LoVo (cell line): ENCODE results near the gene KIF25.
A peak's percentile ranks its signal among the peaks of the same experiment; 100 is the strongest.
"Not testable (repeated sequence)": the region's sequence is repeated elsewhere in the genome, so short reads cannot be mapped to it uniquely, and the experiment has no call there.

ENCODE experiments used
- DNase-seq: peaks from one replicate; pipeline ENCODE4 v3.0.0-alpha.2; 2016; ENCODE audit warnings: low spot score

Gene KIF25

DNA sequence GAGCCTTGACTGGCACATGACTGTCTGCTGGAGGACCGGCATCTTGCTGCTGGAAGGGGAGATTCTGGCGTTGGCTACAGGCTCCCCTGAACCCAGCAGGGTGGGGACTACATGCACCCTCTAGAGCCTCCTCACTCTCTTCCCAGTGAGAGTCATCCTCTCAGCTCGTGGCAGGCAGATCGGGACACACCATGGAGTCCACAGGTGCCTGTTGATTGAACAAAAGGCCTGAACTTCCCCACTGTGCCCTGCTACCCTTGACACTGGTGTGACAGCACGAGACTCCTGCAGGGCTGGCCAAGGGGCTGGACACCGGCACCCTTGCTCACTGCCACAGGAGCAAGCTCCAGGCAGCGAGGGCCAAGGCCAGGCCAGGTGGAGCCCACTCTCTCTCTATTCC is 73.3 kb downstream of the KIF25 start:
- DNase-seq: no peak

DNA sequence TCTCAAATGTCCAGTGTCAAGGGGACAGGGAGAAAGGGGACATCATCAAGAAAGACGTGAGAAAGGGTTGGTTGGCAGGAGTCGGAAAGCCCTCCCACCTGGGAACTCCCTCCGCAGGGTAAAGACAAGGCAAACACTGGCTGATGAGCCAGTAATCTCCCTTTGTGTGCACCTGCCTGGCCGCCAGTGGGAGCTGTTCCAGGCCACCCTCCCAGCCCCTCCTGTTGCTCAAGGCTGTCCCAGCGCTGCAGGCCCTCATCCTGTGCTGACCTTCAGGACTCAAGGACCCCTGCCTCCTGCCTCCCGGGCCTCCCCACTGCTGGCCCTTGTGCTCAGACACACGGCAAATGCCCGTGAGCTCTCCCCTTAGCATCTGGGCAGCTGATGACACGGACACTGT is 74.1 kb downstream of the KIF25 start:
- no peak for DNase-seq

DNA sequence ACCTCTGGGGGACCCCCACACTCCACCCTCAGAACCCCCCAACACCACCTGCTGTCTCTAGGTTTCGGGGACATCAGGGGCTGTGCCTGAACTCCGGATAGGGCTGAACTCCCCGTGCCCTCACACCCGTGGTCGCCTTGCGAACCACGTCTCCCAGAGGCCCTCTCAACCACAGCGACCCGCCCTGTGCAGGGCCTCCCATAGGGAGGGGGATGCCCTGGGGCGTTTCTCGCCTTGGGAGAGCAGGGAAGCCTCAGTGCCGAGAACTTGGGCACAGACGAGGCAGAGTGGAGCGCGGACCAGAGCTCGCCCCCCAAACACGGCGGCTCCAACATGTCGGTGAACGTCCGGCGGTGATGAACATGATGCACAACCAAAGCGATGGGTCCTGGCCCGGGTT is 74.8 kb downstream of the KIF25 start:
- DNase-seq: no peak

DNA sequence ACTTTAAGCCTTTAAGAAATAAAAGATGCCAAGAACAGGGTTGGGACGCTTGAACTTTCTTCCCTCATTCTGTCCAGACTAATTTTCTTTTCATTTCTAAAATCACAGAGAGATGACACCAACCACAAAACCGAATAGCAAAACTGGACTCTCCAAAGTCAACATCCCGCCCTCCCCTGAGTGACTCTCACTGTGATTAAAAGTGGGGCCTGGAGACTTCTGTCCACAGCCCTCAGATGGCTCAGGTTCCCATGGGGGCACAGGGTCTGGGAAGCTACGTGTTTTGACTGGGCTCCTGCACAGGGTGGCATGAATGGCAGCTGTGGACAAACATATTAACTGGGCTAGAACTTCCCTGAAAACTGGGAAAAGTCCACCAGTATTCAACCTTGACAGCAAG is 75.3 kb downstream of the KIF25 start:
- DNase-seq: no peak

DNA sequence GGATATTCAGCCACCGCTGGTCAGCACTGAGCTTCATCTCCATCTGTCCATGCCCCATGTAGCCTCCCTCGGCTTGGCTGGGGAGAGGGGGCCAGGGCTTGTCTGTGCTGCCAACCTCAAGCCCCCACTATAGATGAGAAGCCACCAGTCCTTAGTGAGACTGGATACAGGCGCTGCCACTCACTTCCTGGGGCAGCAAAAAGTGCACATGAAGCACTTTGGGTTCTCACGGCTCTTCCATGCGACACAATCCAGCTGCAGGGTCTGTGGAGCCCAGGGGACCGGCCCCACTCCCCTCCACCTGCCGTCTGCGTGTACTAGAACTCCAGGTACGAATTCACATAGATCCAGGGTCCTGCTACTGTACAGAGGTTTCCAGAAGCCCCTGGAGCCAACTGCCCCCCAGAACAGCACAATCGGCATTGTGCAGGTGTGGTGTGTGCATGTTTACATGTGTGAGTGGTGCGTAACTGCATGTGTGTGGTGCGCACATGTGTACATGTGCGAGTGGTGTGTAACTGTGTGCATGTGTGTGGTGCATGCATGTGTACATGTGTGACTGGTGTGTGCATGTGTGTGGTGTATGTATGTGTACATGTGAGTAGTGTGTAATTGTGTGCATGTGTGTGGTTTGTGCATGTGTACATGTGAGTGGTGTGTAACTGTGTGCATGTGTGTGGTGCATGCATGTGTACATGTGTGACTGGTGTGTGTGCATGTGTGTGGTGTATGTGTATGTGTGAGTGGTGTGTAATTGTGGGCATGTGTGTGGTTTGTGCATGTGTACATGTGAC is 76.7 kb downstream of the KIF25 start:
- no peak for DNase-seq

DNA sequence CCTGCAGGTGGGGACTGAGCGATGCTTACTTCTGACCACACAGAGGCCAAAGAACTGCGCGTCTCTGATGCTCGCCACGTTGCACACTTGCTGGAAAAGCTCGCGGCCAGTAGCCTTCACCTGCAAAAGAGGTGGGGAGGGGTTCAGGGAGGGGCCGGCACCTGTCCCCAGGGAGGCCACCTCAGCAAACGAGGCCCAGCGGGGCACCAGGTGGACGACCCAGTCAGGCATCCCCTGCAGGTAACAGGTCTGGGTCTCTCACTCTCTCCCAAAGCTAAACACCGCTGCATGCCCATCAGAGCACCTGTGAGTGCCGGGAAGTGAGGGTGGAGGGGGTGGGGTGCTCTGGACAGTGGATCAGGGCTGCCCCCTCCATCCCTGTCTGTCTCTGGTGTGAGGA is 77.7 kb downstream of the KIF25 start:
- DNase-seq: no peak

DNA sequence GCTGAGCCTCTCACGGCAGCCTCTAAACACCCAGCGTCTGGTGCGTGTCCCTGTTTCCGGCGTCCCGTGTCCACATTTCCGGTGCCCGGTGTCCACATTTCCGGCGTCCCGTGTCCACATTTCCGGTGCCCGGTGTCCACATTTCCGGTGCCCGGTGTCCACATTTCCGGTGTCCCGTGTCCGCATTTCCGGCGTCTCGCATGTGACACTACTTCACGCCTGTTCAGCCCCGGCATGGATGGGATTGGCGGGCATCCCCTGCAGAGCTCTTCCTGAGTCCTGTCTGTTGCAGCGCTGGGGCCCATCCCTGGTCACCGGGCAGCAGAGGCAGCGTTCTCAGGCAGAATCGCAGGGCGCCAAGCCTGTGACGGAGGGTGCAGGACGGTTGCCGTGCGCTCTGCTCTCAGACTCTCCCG is 78.3 kb downstream of the KIF25 start:
- no peak for DNase-seq

DNA sequence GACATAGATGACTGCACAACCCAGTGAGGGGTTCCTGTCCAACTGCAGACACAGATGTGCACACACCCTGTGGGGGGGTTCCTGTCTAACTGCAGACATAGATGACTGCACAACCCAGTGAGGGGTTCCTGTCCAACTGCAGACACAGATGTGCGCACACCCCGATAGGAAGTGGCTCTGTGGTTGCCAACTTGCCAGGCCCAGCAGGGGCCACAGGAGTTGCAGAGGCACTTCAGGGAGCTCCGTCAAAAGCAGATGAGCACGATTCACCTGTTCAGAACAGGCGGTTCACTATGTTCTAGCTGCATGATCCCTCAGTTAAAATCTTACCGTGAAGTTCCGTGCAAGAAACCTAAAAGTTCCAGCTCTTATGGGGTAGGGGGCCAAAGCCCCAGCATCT is 79.9 kb downstream of the KIF25 start:
- not testable (repeated sequence) for DNase-seq

DNA sequence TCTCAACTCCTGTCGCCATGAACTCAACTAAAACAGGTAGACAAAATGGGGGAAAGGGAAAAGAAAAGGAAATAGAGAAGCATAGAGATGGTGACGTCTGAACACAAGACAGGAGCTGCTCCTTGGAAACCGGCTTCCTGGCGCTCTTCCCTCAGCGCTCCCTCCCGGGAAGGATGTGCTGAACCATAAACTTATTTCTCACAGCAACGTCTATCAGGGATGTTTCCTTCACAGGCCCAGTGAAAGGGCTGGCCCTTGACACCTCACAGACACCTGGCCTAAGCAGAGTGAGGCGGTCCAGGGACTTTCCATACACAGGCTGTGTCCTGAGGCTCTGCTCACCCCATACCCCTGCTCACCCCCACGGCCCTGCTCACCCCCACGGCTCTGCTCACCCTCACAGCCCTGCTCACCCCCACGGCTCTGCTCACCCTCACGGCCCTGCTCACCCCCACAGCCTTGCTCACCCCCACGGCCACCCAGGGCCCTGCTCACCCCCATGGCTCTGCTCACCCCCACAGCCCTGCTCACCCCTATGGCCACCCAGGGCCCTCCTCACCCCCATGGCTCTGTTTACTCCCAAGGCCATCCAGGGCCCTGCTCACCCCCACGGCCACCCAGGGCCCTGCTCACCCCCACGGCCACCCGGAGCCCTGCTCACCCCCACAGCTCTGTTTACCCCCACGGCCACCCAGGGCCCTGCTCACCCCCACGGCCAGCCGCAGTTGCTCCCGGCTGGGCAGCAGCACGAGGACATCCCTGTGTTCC is 80.9 kb downstream of the KIF25 start:
- no peak for DNase-seq

DNA sequence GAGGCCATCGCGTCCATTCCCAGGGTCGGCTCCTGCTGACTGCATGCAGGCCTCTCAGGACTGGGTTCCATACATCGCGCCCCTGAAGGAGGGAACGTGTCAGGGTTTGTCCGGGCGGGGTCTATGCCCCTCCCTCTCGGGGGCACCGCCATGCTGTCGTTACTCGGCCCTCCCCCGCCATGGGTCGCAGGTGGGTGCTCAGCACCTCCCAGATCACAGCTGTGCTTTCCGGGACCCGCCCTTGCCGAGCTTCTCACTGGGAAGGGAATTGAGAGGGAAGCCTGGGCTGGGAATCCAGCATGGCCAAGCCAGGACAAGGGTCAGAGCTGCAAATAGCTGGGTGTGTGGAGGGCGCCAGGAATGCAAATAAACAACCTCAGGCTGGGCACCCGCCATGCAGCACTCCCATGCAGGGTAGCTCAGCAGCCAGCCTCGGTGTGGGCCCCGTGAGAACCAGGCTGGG is 81.5 kb downstream of the KIF25 start, which contains the start of gene FRMD1:
TSS of gene FRMD1 (minus strand) at position 270 of the 463 bp plus-strand sequence. CDS start at position 152, 118 bp downstream.
- peak; percentile 56 for DNase-seq

DNA sequence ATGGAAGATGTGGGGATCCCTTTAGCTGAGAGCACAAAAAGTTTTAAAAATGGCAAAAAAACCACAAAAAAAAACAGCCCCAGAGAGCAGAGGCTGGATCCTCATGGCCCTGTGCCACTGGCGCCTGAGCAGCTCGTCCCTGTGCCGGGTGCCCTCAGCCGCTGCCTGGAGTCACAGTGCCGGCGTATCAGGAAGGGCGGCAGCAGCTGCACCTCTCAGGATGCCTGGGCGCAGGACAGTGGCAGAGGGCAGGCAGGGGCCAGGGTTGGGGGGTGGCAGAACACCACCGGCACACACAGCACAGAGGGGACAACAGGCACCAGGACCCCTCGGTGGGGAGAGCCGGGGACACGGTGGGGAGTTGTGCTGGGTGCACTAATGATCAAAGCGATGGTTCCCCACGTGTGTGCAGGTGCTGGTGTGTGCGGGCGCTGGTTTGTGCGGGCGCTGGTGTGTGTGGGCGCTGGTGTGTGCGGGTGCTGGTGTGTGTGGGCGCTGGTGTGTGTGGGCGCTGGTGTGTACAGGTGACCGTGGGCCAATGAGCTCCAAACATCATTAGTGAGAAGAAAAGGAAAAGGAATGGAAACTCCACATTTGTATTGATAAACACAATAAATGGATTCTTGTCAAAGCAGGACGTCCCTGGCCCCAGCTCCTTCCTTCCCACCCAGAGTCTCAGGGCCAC is 83.1 kb downstream of the KIF25 start:
- no peak for DNase-seq

DNA sequence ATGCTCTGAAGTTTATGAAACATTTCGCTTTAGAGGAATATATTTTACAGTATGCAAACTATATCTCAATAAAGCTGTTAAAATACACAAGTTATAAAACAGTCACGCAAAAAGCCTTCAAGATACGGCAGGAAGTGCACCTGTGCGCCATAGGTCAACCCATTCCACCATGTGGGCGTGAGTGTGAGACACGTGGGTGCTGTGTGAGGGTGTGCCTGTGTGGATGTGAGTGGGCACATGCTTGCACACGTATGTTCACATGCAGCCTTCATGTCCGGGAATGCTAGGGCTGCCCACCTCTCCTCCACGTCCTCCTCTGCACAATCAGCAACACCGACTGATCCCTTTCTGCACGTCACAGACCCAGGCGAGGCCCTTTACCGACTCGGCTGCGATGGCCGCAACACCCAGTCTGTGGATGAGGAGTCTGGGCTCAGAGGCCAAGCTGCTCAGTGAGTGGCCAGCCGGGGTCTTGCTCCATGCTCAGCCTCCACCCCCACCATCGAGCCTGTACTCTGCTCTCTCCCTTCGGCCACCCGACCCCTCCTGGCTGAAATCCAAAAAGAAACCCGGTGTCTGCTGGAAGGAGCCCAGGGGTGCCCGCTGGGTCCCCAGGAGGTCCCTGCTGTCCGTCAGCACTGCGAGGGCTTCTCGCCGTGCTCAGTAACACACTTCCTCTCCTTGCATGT is 84.5 kb downstream of the KIF25 start:
- no peak for DNase-seq

DNA sequence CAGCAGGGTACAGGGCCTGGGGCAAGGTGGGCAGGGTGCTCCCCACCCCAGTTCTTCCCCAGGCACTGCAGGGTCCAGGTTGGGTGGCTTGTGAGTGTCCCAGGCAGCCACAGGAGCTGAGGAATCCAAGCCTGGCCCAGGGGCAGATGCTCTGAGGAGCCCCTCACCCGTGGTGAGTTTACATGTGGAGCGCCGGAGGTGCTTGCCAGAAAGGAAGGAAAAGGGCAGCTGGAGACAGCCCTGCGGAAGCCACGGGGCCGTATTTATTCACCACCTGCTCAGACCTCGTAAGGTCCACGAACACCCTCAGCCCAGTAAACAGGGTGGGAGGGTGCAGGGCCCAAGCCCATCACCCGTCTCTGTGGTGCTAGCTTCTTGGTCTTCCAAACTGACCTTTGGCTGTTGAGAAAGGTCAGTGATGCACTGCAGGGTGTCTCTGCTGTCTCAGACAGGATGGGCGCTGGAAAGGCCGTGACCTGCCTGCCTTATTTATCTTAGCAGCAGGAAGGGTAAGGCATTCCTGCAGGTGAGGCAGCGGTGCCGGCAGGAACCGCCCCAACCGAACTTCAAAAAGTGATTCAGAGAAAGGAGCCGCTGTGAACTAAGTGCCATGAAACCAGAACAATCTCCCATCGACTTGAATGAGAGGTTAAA is 85.5 kb downstream of the KIF25 start:
- no peak for DNase-seq

DNA sequence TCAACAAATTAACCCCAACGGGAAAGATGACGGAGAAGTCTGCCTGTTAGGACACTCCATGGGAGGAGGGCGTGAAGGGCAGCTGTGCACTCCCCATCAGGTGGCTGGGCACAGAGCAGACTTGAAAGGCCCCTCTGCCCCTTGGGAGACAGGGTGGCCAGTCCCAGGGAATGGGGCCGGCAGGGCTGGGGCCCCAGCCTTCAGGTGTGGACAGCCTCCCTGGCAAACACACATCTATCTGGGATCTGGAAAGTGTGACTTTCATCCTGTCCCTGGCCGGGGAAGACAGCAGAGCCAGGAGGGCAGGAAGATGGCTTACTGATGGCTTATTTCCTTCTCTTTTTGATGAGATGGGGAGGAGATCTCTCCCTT is 86.0 kb downstream of the KIF25 start:
- no peak for DNase-seq

DNA sequence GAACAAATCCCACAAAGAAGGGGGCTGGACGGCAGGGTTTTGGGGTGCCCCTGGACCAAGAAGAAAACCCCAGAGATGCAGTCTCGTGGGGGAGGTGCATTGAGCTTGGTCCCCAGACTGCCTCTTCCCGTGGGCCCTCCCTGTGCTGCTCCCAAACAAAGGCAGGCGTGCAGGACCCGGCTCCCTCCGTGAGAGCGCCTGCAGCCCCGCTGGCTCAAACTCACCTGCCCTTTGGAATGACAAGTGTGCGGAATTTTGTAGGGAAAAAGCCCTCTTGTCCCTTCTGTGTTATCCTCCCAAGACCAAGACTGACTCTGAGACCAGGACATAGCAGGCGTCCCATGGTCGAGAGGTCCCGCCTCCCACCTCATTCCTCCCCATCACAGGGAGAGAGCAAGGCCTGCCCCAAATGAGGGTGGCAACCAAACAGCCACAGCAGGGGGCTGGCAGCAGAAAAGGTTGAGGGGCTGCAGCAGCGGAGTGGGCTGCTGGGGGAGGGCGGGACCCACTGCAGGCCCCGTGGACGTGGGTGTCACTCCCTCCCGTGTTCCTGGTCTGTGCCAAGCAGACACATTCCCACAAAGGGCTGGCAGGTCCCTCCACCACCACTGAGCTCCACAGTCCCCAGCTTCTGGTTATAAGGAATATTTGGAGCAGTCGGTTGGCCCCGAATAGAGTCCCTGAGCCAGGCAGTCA is 87.1 kb downstream of the KIF25 start:
- DNase-seq: no peak

DNA sequence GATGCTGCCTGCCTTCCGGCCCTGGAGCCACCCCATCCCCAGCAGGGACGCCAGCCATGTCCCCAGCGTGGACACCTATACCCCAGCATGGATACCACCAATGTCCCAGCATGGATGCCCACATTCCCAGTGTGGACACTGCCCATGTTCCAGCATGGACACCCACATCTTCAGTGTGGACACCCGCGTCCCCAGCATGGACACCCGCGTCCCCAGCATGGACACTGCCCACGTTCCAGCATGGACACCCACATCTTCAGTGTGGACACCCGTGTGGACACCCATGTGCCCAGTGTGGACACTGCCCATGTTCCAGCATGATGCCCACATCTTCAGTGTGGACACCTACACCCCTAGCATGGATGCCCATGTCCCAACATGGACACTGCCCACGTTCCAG is 88.6 kb downstream of the KIF25 start:
- no peak for DNase-seq

DNA sequence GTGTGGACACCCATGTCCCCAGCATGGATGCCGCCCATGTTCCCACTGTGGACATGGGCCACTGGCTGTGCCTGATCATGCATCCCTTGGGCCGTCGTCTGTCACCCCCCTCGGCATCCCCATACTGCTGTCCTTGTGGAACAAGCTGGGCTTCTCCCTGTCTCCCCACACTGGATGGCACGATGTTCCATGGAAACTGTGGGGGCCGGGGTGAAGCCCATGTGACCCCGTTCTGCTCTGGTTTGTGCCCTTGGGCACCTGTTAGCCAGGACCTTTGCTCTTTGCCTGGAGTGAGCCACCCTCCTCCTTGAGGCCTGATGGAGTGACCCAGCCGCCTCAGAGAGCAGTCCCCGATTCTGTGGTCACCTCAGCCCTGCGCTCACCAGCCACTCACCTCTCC is 89.1 kb downstream of the KIF25 start:
- DNase-seq: no peak

DNA sequence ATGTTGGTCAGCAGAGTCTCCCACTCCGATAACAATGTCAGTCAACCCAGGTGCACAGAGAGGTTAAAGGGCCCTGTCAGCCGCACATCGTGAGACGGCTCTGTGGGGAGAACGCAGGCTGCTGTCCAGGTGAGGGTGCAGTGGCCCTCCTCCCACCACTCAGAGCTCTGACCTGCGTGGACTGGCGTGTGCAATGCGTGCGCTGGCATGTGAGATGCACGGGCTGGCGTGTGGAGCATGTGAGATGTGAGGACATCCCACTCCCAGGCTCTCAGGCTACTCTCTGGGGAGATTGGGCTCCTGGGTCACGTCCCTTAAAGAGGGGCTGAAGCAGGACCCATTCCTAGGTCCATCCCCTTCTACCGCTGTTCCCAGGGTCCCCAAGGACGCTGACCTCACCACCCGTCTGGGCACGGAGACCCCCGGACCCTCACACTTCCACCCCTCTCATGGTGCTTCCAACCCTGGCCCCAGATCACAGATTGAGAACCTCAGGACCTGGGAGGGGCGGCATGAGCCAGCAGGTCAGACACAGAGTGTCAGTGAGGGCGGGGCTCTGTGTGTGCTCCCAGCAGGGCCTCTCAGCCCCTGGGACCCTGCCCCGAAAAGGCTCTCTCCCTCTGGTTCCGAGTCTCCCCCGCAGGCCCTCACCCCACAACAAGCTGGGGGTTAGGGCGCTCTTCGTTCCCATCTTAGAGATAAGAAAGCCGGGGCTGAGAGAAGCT is 90.1 kb downstream of the KIF25 start:
- DNase-seq: no peak

DNA sequence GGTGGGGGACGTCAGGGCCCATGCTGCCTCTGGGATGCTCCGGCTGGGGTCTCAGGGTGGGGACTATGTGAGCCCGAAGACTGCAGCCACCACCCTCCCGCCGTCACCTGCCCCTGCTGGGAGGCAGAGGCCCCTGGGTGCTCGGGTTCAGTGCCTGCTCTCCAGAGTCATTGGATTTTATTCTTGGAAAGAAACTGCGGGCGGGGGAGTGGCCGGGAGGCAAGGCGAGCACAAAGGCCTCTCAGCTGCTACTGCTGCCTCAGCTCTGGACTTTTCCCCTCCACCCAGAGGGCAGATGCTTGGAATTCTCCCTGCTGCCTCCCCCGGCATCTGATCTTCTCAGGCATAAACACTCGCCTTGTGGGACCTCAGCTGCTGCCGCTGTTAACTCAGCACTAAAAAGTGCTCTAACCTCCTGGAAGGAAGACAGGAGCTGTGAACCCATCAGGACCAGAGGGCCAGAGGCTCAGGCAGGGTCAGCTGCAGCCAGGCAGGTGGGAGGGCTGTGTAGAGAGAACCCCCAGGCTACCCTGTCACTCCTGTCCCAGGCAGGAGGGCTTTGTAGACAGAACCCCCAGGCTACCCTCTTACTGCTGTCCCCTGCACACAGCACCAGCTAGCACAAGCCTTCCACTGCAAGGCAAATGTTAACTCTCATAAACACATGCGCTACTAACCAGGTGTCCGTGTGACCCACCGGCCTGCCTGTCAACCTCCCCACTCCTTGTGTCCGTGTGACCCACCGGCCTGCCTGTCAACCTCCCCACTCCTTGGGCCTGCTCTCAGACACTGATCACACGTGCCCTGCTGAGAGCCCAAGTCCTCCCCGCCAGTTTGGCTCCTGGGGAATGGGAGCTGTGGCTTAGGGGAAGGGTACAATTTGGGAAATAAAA is 90.9 kb downstream of the KIF25 start:
- DNase-seq: no peak
